Activated CD4-positive, alpha-beta T cell treated with anti-CD3 and anti-CD28 coated beads, Interleukin-2, amount 50 U/mL, for 16 hours (primary cell): ENCODE measurements around the gene FBXL5.

Experiments used
- DNase-seq: peaks from one replicate; pipeline ENCODE4 v3.0.0-alpha.2; 2020

The FBXL5 gene

GRCh38 chr4:15655223-15656037, at the start of gene FBXL5:
Gene FBXL5 (minus strand): TSS chr4:15655357. CDS start chr4:15655287, 70 bp downstream.
- peak; percentile 84 for DNase-seq

GRCh38 chr4:15704129-15704528, 49.0 kb upstream of the FBXL5 start:
- no peak for DNase-seq

GRCh38 chr4:15703439-15703838, 48.3 kb upstream of the FBXL5 start:
- no peak for DNase-seq

- peak; percentile 35 for DNase-seq
Observed at GRCh38 chr4:15702941-15703403, 47.8 kb upstream of the FBXL5 start, which contains the start of gene BST1. Gene BST1 (plus strand): TSS chr4:15703065. CDS start chr4:15703145, 80 bp downstream.

- DNase-seq, result no peak
Observed at GRCh38 chr4:15696866-15697265, 41.7 kb upstream of the FBXL5 start.

- DNase-seq, result no peak
Observed at GRCh38 chr4:15695729-15696128, 40.6 kb upstream of the FBXL5 start.

- no peak for DNase-seq
Observed at GRCh38 chr4:15695240-15695699, 40.1 kb upstream of the FBXL5 start.

GRCh38 chr4:15694431-15694830, 39.3 kb upstream of the FBXL5 start:
- DNase-seq, result no peak

- DNase-seq, result no peak
Observed at GRCh38 chr4:15692602-15693001, 37.4 kb upstream of the FBXL5 start.

GRCh38 chr4:15691346-15692135, 36.4 kb upstream of the FBXL5 start:
- DNase-seq, result no peak

- DNase-seq, result no peak
Observed at GRCh38 chr4:15690020-15690809, 35.1 kb upstream of the FBXL5 start.

- no peak for DNase-seq
Observed at GRCh38 chr4:15689540-15689939, 34.4 kb upstream of the FBXL5 start.

GRCh38 chr4:15688051-15688450, 32.9 kb upstream of the FBXL5 start:
- DNase-seq, result no peak

- DNase-seq, result no peak
Observed at GRCh38 chr4:15684498-15684897, 29.3 kb upstream of the FBXL5 start.

GRCh38 chr4:15683143-15683495, 28.0 kb upstream of the FBXL5 start:
- DNase-seq, result no peak

- peak; percentile 12 for DNase-seq
Observed at GRCh38 chr4:15682242-15683142, 27.3 kb upstream of the FBXL5 start.

- DNase-seq, result peak; percentile 99
Observed at GRCh38 chr4:15681372-15682241, 26.4 kb upstream of the FBXL5 start, which contains the start of gene FAM200B. Gene FAM200B (plus strand): TSS chr4:15681827. CDS start chr4:15686978, 5,151 bp downstream.

- DNase-seq, result no peak
Observed at GRCh38 chr4:15681067-15681371, 25.9 kb upstream of the FBXL5 start.

- DNase-seq, result no peak
Observed at GRCh38 chr4:15677507-15677988, 22.4 kb upstream of the FBXL5 start.

GRCh38 chr4:15676899-15677298, 21.7 kb upstream of the FBXL5 start:
- no peak for DNase-seq

GRCh38 chr4:15676039-15676438, 20.9 kb upstream of the FBXL5 start:
- no peak for DNase-seq
